Measurements from ENCODE around the gene UNC119.

DNA sequence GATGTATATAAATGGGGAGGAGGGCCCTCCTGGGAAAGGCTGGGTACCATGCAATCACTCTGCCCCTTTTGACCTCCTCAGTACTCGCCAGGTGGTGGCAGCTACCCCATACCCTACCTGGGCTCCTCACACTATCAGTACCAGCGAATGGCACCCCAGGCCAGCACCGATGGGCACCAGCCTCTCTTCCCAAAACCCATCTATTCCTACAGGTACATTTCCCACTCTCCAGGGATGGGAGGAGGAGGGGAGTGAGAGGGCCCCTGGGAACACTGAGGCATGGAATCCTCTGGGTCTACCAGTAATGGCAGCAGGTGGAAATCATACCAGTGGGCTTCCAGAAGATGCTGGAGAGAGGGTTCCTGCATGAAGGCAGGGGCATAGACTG, 23.4 kb downstream of the UNC119 start:
- TF ChIP-seq, protein P1, sequence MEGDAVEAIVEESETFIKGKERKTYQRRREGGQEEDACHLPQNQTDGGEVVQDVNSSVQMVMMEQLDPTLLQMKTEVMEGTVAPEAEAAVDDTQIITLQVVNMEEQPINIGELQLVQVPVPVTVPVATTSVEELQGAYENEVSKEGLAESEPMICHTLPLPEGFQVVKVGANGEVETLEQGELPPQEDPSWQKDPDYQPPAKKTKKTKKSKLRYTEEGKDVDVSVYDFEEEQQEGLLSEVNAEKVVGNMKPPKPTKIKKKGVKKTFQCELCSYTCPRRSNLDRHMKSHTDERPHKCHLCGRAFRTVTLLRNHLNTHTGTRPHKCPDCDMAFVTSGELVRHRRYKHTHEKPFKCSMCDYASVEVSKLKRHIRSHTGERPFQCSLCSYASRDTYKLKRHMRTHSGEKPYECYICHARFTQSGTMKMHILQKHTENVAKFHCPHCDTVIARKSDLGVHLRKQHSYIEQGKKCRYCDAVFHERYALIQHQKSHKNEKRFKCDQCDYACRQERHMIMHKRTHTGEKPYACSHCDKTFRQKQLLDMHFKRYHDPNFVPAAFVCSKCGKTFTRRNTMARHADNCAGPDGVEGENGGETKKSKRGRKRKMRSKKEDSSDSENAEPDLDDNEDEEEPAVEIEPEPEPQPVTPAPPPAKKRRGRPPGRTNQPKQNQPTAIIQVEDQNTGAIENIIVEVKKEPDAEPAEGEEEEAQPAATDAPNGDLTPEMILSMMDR (IDR thresholded peaks at IDR 0.05) = no peak
- TF ChIP-seq EZH2 (IDR thresholded peaks at IDR 0.05) = no peak

Measured in neural progenitor cell (in vitro differentiated cells).